Ascending aorta (tissue), 2 donors: ENCODE measurements around the gene CMPK1. TPM values are rescaled to one million over a fixed set of nuclear protein-coding genes. Genes with fewer than 3 reads are reported as not detected.

Experiments used
- DNase-seq, 2 donors: peaks; one replicate each; pipeline ENCODE4 v3.0.0-alpha.2; 2019; ENCODE audit warnings: low spot score in 2 of 2
- H3K27ac ChIP-seq, 2 donors: fragments of 200-600 bp; sonication (generic); one replicate each; pipeline ENCODE4 v1.5.1; 2016 to 2017; ENCODE audit warnings: mild to moderate bottlenecking in 1 of 2
- H3K27me3 ChIP-seq: fragments of 200-600 bp; sonication (generic); one replicate; pipeline ENCODE4 v1.5.1; 2017
- H3K36me3 ChIP-seq, 2 donors: fragments of 200-600 bp; sonication (generic); one replicate each; pipeline ENCODE4 v1.5.1; 2016
- H3K4me1 ChIP-seq, 2 donors: fragments of 200-600 bp; sonication (generic); one replicate each; pipeline ENCODE4 v1.5.1; 2016 to 2017; ENCODE audit warnings: mild to moderate bottlenecking in 1 of 2
- H3K4me3 ChIP-seq, 2 donors: fragments of 200-600 bp; sonication (generic); one replicate each; pipeline ENCODE4 v1.5.1; 2016 to 2017; ENCODE audit warnings: mild to moderate bottlenecking in 1 of 2
- H3K9me3 ChIP-seq, 2 donors: fragments of 200-600 bp; sonication (generic); one replicate each; pipeline ENCODE4 v1.5.1; 2016
- CTCF ChIP-seq, 3 experiments: fragments of 200-600 bp in 2 of 3; fragments of 450-650 bp in 1 of 3; sonication (generic) in 2 of 3; IDR thresholded peaks; one replicate each; pipeline ENCODE4 v1.5.1; 2016 to 2019; ENCODE audit warnings: antibody characterized with exemption in 3 of 3, mild to moderate bottlenecking in 1 of 3, moderate library complexity in 1 of 3
- intact Hi-C: fragments of 100-400 bp; cut with DNase I; formaldehyde crosslinking; loops from one replicate; pipeline ENCODE4 v1.15.1; 2023
- total RNA-seq: library from RNA; depleted of rRNA; stranded (reverse); fragments of >200 nt; gene quantifications from one replicate; pipeline ENCODE4 v1.1.0, GENCODE V29; 2016

Gene CMPK1
- total RNA-seq, 1 donor from 2014 or later: 52.5 TPM

- intact Hi-C loops: no loop called here
- TF ChIP-seq CTCF (IDR thresholded peaks at IDR 0.05): no peak
- no peak for DNase-seq
Observed at GRCh38 chr1:47409311-47410067, 75.9 kb downstream of the CMPK1 start.

GRCh38 chr1:47410068-47410455 lies 76.5 kb downstream of the CMPK1 start:
- Histone ChIP-seq H3K4me3 (no peak overlapping the region), H3K36me3 (no peaks in the 10 kb centered on the region), H3K27ac (no peak overlapping the region), H3K4me1 (no peaks in the 10 kb centered on the region), H3K27me3 (no peaks in the 10 kb centered on the region), H3K9me3 (no peaks in the 10 kb centered on the region)
- intact Hi-C loops: no loop called here
- no peak for DNase-seq
- TF ChIP-seq CTCF (IDR thresholded peaks at IDR 0.05): no peak

More at GRCh38 chr1:47409311-47410067, 75.9 kb downstream of the CMPK1 start:
- H3K27me3 ChIP-seq: no peaks in the 10 kb centered on the region
- H3K9me3 ChIP-seq: no peaks in the 10 kb centered on the region
- no peak overlapping the region for H3K4me3 ChIP-seq
- no peak overlapping the region for H3K27ac ChIP-seq
- H3K36me3 ChIP-seq: no peaks in the 10 kb centered on the region
- no peaks in the 10 kb centered on the region for H3K4me1 ChIP-seq

GRCh38 chr1:47411436-47411835 lies 77.8 kb downstream of the CMPK1 start:
- no peak for DNase-seq
- Histone ChIP-seq H3K4me3 (no peak overlapping the region), H3K4me1 (no peaks in the 10 kb centered on the region), H3K9me3 (no peaks in the 10 kb centered on the region), H3K27me3 (no peaks in the 10 kb centered on the region), H3K27ac (no peak overlapping the region), H3K36me3 (no peaks in the 10 kb centered on the region)
- no peak for TF ChIP-seq CTCF (IDR thresholded peaks at IDR 0.05)
- intact Hi-C loops: no loop called here

GRCh38 chr1:47412437-47412836 lies 78.8 kb downstream of the CMPK1 start:
- Histone ChIP-seq H3K36me3 (no peaks in the 10 kb centered on the region), H3K27ac (no peak overlapping the region), H3K9me3 (no peaks in the 10 kb centered on the region), H3K27me3 (peaks cover 4% of the 10 kb centered on the region), H3K4me3 (no peak overlapping the region), H3K4me1 (no peaks in the 10 kb centered on the region)
- DNase-seq: no peak
- intact Hi-C loops: no loop called here
- no peak for TF ChIP-seq CTCF (IDR thresholded peaks at IDR 0.05)

GRCh38 chr1:47415728-47416318 lies 82.2 kb downstream of the CMPK1 start, which contains the start of gene FOXE3:
Gene FOXE3, plus strand, starts transcription at chr1:47416285. Its CDS starts 31 bp downstream, at chr1:47416316.
- Histone ChIP-seq H3K27me3 (peaks cover 4% of the 10 kb centered on the region), H3K4me1 (no peaks in the 10 kb centered on the region), H3K36me3 (no peaks in the 10 kb centered on the region), H3K9me3 (no peaks in the 10 kb centered on the region), H3K4me3 (peak within 1 kb of the TSS; percentile 44 to 54), H3K27ac (no peak within 1 kb of the TSS)
- DNase-seq: no peak
- no peak for TF ChIP-seq CTCF (IDR thresholded peaks at IDR 0.05)
- intact Hi-C loops: no loop called here
